Type B pancreatic cell (in vitro differentiated cells): ENCODE data around the gene PPIL1. TPM values are rescaled to one million over a fixed set of nuclear protein-coding genes. Genes with fewer than 3 reads are reported as not detected.
A peak's percentile ranks its signal among the peaks of the same experiment; 100 is the strongest.

Experiments
- DNase-seq: peaks from one replicate; pipeline ENCODE4 v3.0.0; 2021; ENCODE audit warnings: mixed read lengths; ENCODE audit not compliant: unreplicated experiment; ENCODE audit errors: extremely low spot score
- H3K27ac Mint-ChIP-seq: 2 replicates; pipeline ENCODE4 v1.8.0; 2021; ENCODE audit warnings: mild to moderate bottlenecking, mixed read lengths
- H3K27me3 Mint-ChIP-seq: 2 replicates; pipeline ENCODE4 v1.8.0; 2021; ENCODE audit warnings: mixed read lengths
- H3K36me3 Mint-ChIP-seq: 2 replicates; pipeline ENCODE4 v1.8.0; 2021; ENCODE audit warnings: mixed read lengths
- H3K4me1 Mint-ChIP-seq: one replicate; pipeline ENCODE4 v1.8.0; 2021; ENCODE audit warnings: mixed read lengths; ENCODE audit not compliant: unreplicated experiment
- H3K4me3 Mint-ChIP-seq: 2 replicates; pipeline ENCODE4 v1.8.0; 2021; ENCODE audit warnings: mild to moderate bottlenecking, mixed read lengths
- H3K9me3 Mint-ChIP-seq: 2 replicates; pipeline ENCODE4 v1.8.0; 2021; ENCODE audit warnings: mixed read lengths
- CTCF ChIP-seq: fragments of 200-600 bp; sonication (generic); conservative IDR thresholded peaks from 2 replicates; pipeline ENCODE4 v1.5.0; 2021; ENCODE audit warnings: antibody characterized with exemption, mild to moderate bottlenecking
- total RNA-seq: library from RNA; stranded (reverse); gene quantifications from 2 replicates; pipeline ENCODE4 v1.2.1, GENCODE V29; 2021; ENCODE audit warnings: low replicate concordance

PPIL1 gene
- total RNA-seq, 1 donor from 2014 or later, result 50.4 TPM

GRCh38 chr6:36807750-36808149 lies 66.9 kb downstream of the PPIL1 start:
- Mint-ChIP-seq H3K4me3 (no peak overlapping the region), H3K4me1 (peaks cover 46% of the 10 kb centered on the region), H3K27me3 (peaks cover 41% of the 10 kb centered on the region), H3K36me3 (no peaks in the 10 kb centered on the region), H3K9me3 (no peaks in the 10 kb centered on the region), H3K27ac (no peak overlapping the region)
- no peak for DNase-seq
- no peak for TF ChIP-seq CTCF

DNA sequence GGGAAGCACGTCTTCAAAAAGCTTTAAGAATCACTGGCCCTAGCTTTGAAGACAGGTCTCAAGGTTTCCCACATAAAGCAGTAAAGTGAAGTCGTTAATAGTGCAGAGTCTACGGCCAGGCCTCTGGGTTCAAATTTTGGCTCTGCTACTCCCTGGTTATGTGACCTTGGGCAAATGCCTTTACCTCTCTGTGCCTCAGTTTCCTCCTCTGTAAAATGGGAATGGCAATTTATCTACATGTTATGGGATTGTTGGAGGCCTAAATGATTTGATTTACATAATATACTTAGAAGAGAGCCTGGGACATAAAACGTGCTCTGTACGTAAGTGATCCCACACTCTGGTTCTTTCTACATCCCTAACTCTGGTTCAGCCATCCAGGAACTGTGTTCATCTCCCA lies 67.5 kb downstream of the PPIL1 start:
- Mint-ChIP-seq H3K36me3 (no peaks in the 10 kb centered on the region), H3K27me3 (peaks cover 41% of the 10 kb centered on the region), H3K27ac (no peak overlapping the region), H3K4me1 (peaks cover 46% of the 10 kb centered on the region), H3K4me3 (no peak overlapping the region), H3K9me3 (no peaks in the 10 kb centered on the region)
- DNase-seq, result no peak
- no peak for TF ChIP-seq CTCF

- H3K27ac Mint-ChIP-seq, result no peak overlapping the region
- DNase-seq, result no peak
- H3K9me3 Mint-ChIP-seq, result no peaks in the 10 kb centered on the region
- H3K27me3 Mint-ChIP-seq, result peaks cover 36% of the 10 kb centered on the region
- H3K4me3 Mint-ChIP-seq, result no peak overlapping the region
- H3K4me1 Mint-ChIP-seq, result peaks cover 40% of the 10 kb centered on the region
- H3K36me3 Mint-ChIP-seq, result no peaks in the 10 kb centered on the region
- no peak for TF ChIP-seq CTCF
These were observed 68.7 kb downstream of the PPIL1 start for GRCh38 chr6:36805917-36806316.

- no peaks in the 10 kb centered on the region for H3K9me3 Mint-ChIP-seq
- TF ChIP-seq CTCF, result no peak
- H3K27ac Mint-ChIP-seq, result peak overlapping the region; percentile 19
- H3K4me3 Mint-ChIP-seq, result no peak overlapping the region
- peaks cover 39% of the 10 kb centered on the region for H3K27me3 Mint-ChIP-seq
- no peaks in the 10 kb centered on the region for H3K36me3 Mint-ChIP-seq
- DNase-seq, result no peak
- H3K4me1 Mint-ChIP-seq, result peaks cover 37% of the 10 kb centered on the region
These were observed 69.4 kb downstream of the PPIL1 start for GRCh38 chr6:36805096-36805797.

Other genes with a start within 250 kb of the PPIL1 start
- gene CDKN1A, start 196.1 kb downstream of the PPIL1 start, total RNA-seq, result 76.3 and 185 TPM in 2 replicates
- gene RAB44, start 177.0 kb downstream of the PPIL1 start, total RNA-seq, result 0.07 TPM in 1 of 2 replicates, not detected in the other
- gene CPNE5, start 35.4 kb downstream of the PPIL1 start, total RNA-seq, result 0.14 and 0.72 TPM in 2 replicates
- 37.9 and 42.4 TPM in 2 replicates for gene C6orf89, start 11.1 kb upstream of the PPIL1 start, total RNA-seq
- not detected in 2 replicates for gene PI16, start 79.9 kb upstream of the PPIL1 start, total RNA-seq
- 163 and 184 TPM in 2 replicates for gene MTCH1, start 111.4 kb upstream of the PPIL1 start, total RNA-seq
- 0.10 TPM in 1 of 2 replicates, not detected in the other for gene FGD2, start 130.9 kb upstream of the PPIL1 start, total RNA-seq